ENCODE measurements around the gene TMED8.

DNA sequence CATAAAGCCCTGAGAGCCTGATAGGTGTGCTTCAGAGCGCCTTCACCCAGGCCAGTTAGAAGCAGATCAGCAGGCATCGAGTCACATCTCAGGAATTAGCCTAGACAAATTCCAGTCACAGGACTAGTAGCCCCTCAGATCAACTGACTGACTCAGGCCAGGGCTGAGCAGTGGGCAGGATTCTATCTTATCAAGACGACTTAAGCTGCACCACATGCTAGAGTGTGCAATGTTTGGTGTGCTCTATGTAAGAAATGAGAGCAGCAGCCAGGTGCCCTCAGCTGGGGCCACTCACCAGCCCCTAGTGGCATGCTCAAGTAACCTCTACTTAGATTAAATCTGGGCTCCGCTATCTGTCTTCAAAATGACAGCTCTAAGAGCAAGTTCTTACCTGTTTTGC, 86.2 kb downstream of the TMED8 start:
- TF ChIP-seq CHD2 (IDR thresholded peaks at IDR 0.05; ENCODE audit: borderline replicate concordance, low read depth, low read length) = no peak
- TF ChIP-seq CBFB (IDR thresholded peaks at IDR 0.05; ENCODE audit: low read depth) = no peak
- TF ChIP-seq, protein P1, sequence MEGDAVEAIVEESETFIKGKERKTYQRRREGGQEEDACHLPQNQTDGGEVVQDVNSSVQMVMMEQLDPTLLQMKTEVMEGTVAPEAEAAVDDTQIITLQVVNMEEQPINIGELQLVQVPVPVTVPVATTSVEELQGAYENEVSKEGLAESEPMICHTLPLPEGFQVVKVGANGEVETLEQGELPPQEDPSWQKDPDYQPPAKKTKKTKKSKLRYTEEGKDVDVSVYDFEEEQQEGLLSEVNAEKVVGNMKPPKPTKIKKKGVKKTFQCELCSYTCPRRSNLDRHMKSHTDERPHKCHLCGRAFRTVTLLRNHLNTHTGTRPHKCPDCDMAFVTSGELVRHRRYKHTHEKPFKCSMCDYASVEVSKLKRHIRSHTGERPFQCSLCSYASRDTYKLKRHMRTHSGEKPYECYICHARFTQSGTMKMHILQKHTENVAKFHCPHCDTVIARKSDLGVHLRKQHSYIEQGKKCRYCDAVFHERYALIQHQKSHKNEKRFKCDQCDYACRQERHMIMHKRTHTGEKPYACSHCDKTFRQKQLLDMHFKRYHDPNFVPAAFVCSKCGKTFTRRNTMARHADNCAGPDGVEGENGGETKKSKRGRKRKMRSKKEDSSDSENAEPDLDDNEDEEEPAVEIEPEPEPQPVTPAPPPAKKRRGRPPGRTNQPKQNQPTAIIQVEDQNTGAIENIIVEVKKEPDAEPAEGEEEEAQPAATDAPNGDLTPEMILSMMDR (IDR thresholded peaks at IDR 0.05 in 2 of 3, conservative IDR thresholded peaks at IDR 0.05 in 1 of 3; ENCODE audit: control insufficient read depth in 2 of 3, extremely low read depth in 1 of 3, insufficient read depth in 1 of 3, low read depth in 3 of 3, low read length in 3 of 3) = no peak
- TF ChIP-seq, protein P2, sequence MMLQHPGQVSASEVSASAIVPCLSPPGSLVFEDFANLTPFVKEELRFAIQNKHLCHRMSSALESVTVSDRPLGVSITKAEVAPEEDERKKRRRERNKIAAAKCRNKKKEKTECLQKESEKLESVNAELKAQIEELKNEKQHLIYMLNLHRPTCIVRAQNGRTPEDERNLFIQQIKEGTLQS (IDR thresholded peaks at IDR 0.05; ENCODE audit: borderline replicate concordance, extremely low read depth, low read depth, low read length) = no peak
- no peak for TF ChIP-seq HCFC1 (IDR thresholded peaks at IDR 0.05; ENCODE audit: low read length)
- TF ChIP-seq EED (IDR thresholded peaks at IDR 0.05; ENCODE audit: low read depth) = no peak
- no peak for TF ChIP-seq POLR2A (IDR thresholded peaks at IDR 0.05; ENCODE audit: low read depth, low read length)
